BE2C (cell line): ENCODE results near the gene SUSD6.
A peak's percentile ranks its signal among the peaks of the same experiment; 100 is the strongest.

ENCODE experiments used
- DNase-seq: peaks from one replicate; pipeline ENCODE4 v3.0.0-alpha.2; 2020
- H3K27me3 ChIP-seq: fragments of 250-450 bp; sonication (Bioruptor Pico); 2 replicates; pipeline ENCODE4 v1.5.1; 2020; ENCODE audit warnings: mild to moderate bottlenecking
- H3K36me3 ChIP-seq: fragments of 250-450 bp; sonication (Bioruptor Pico); 2 replicates; pipeline ENCODE4 v1.5.1; 2020; ENCODE audit warnings: mild to moderate bottlenecking
- H3K4me1 ChIP-seq: fragments of 250-450 bp; sonication (Bioruptor Pico); 2 replicates; pipeline ENCODE4 v1.5.1; 2020
- H3K4me3 ChIP-seq: 2 replicates; pipeline ENCODE4 v1.5.1; 2011; ENCODE audit warnings: low read depth, low read length
- H3K9me3 ChIP-seq: fragments of 250-450 bp; sonication (Bioruptor Pico); 2 replicates; pipeline ENCODE4 v1.5.1; 2020
- CTCF ChIP-seq: IDR thresholded peaks from 2 replicates; pipeline ENCODE4 v1.5.1; 2012; ENCODE audit warnings: mild to moderate bottlenecking, low read depth, low read length

Gene SUSD6

DNA sequence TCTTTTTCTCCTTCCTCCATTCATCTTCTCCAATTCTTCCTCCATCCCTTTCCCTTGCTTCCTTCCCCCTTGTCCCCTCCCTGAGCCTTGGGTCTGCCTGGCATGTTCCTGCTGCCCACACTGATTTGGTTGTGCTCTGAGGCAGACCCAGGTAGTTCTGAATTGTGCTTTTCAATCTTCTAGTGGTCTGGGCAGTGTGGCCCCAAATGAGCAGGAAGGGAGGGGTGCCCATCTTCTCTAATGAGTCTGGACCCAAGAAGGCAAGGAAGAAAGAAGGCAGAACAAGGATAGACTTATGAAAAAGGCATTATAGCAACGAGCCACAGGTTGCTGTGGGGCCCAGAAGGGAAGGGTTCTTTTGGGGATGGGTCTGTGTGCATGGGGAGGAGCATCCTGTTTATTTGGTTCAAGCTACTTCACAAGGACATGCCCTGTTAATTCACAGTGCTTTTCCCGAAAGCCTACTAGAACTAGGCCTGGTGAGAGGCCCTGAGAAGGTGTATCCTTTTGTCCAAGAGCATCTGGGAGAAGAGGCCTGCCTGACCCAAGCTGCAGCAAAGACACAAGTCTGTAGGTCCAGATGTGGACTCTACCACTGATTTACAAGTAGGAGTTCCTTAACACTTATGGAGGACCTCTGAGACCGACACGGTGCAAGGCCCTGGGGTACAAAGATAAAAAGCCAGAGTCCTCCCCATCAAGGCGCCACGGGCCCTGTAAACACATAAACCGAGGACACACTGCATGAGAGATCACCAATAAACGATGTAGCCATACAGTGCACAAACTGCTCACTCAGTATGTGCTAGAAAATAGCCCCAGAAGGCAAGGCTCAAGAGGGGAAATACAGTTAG, 1.1 kb upstream of the SUSD6 start:
- Histone ChIP-seq H3K27me3 (no peaks in the 10 kb centered on the region), H3K4me1 (no peaks in the 10 kb centered on the region), H3K4me3 (peak overlapping the region; percentile 72), H3K9me3 (no peaks in the 10 kb centered on the region), H3K36me3 (no peaks in the 10 kb centered on the region)
- TF ChIP-seq CTCF, result no peak
- no peak for DNase-seq

- no peaks in the 10 kb centered on the region for H3K4me1 ChIP-seq
- DNase-seq, result no peak
- peak overlapping the region; percentile 72 for H3K4me3 ChIP-seq
Observed at GRCh38 chr14:69610874-69611171, 573 bp upstream of the SUSD6 start.

DNA sequence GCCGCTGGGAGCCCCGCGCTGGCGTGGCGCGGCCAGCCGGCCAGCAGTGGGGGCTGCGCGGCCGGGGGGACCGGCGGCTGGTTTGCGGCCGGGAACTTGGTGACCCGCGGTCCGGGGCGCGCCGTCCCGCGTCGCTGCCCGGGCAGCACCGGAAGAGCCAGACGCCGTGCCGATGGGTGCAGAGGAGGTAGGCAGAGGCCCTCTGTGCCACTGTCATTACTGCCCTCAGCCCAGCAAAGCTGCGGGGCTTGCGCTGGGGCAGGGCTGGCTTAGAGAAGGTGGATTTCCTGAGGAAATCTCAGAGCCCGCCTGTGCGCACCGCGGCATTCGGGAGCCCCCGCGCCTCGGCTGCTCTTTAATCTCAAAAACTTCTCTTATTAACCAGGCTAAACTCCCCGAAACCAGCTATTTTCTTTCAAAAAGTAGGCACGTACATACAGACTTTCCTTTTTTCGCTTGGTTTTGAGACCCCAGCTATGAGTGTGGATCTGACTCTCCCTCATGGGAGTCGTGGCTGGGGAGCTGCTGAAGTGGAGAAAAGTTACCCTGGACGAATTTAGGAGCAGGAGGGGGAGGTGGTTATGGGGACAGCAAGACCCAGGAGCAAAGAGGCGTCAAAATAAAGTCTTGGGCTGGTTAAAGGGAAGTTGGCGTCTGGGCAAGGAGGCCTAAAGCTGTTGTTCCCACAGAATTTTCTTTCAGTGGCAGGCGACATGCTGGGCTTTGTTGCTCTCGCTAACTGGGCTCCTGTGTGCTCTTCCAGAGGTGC, 802 bp downstream of the SUSD6 start:
- no peaks in the 10 kb centered on the region for H3K27me3 ChIP-seq
- no peak for TF ChIP-seq CTCF
- no peaks in the 10 kb centered on the region for H3K4me1 ChIP-seq
- peak; percentile 43 for DNase-seq
- no peaks in the 10 kb centered on the region for H3K36me3 ChIP-seq
- no peaks in the 10 kb centered on the region for H3K9me3 ChIP-seq
- H3K4me3 ChIP-seq, result peak overlapping the region; percentile 89

More at GRCh38 chr14:69610874-69611171, 573 bp upstream of the SUSD6 start:
- Histone ChIP-seq H3K9me3 (no peaks in the 10 kb centered on the region), H3K27me3 (no peaks in the 10 kb centered on the region), H3K36me3 (no peaks in the 10 kb centered on the region)
- TF ChIP-seq CTCF, result no peak

- Histone ChIP-seq H3K36me3 (no peaks in the 10 kb centered on the region), H3K27me3 (no peaks in the 10 kb centered on the region), H3K4me1 (no peaks in the 10 kb centered on the region), H3K9me3 (no peaks in the 10 kb centered on the region), H3K4me3 (peak overlapping the region; percentile 89)
- no peak for DNase-seq
- TF ChIP-seq CTCF, result peak; percentile 36
Observed at GRCh38 chr14:69612783-69613130, 1.4 kb downstream of the SUSD6 start.

GRCh38 chr14:69613312-69614073, 2.1 kb downstream of the SUSD6 start:
- Histone ChIP-seq H3K4me3 (no peak overlapping the region), H3K9me3 (no peaks in the 10 kb centered on the region), H3K4me1 (no peaks in the 10 kb centered on the region), H3K27me3 (no peaks in the 10 kb centered on the region), H3K36me3 (no peaks in the 10 kb centered on the region)
- DNase-seq, result no peak
- no peak for TF ChIP-seq CTCF
